Osteoblast (primary cell): ENCODE results near the gene LXN. TPM values are rescaled to one million over a fixed set of nuclear protein-coding genes. Genes with fewer than 3 reads are reported as not detected.

Experiments
- DNase-seq: peaks from one replicate; pipeline ENCODE4 v3.0.0; 2011; ENCODE audit warnings: low spot score, mixed read lengths; ENCODE audit not compliant: insufficient read length; ENCODE audit errors: missing footprints
- H2AFZ ChIP-seq: 2 replicates; pipeline ENCODE4 v1.6.0; 2011; ENCODE audit warnings: mild to moderate bottlenecking, low read length
- H3K27ac ChIP-seq: 2 replicates; pipeline ENCODE4 v1.5.1; 2011; ENCODE audit warnings: mild to moderate bottlenecking, low read depth, low read length, moderate library complexity
- H3K27me3 ChIP-seq: 2 replicates; pipeline ENCODE4 v1.6.0; 2012; ENCODE audit warnings: mild to moderate bottlenecking, control low read depth, inconsistent platforms, low read length, moderate library complexity; ENCODE audit not compliant: insufficient read depth
- H3K36me3 ChIP-seq: 2 replicates; pipeline ENCODE4 v1.5.1; 2011; ENCODE audit warnings: mild to moderate bottlenecking, low read length, control low read depth, moderate library complexity; ENCODE audit not compliant: insufficient read depth
- H3K4me1 ChIP-seq: 2 replicates; pipeline ENCODE4 v1.5.1; 2011; ENCODE audit warnings: mild to moderate bottlenecking, low read length, control low read depth, moderate library complexity; ENCODE audit not compliant: insufficient read depth
- H3K4me2 ChIP-seq: 2 replicates; pipeline ENCODE4 v1.6.0; 2011; ENCODE audit warnings: mild to moderate bottlenecking, low read length; ENCODE audit not compliant: insufficient read depth
- H3K4me3 ChIP-seq: fragments of 200-600 bp; sonication (generic); 3 replicates; pipeline ENCODE4 v1.5.1; 2012; ENCODE audit warnings: mild to moderate bottlenecking, low read length, inconsistent platforms; ENCODE audit not compliant: insufficient read depth
- H3K79me2 ChIP-seq: 2 replicates; pipeline ENCODE4 v1.6.0; 2012; ENCODE audit warnings: mild to moderate bottlenecking, low read length, control low read depth, inconsistent platforms; ENCODE audit not compliant: insufficient read depth
- H3K9me3 ChIP-seq: 2 replicates; pipeline ENCODE4 v1.5.1; 2011; ENCODE audit warnings: low read depth, low read length, control low read depth
- H4K20me1 ChIP-seq: 2 replicates; pipeline ENCODE4 v1.6.0; 2012; ENCODE audit warnings: mild to moderate bottlenecking, low read length, control low read depth; ENCODE audit not compliant: insufficient read depth
- total RNA-seq: library from RNA; depleted of rRNA; stranded (reverse); fragments of >200 nt; gene quantifications from 2 replicates; pipeline ENCODE4 v1.2.3, GENCODE V29; 2012
- TF ChIP-seq, protein P1 (sequence below): IDR thresholded peaks from 2 replicates; pipeline ENCODE4 v1.5.1; 2011; ENCODE audit warnings: mild to moderate bottlenecking, low read depth, low read length, moderate library complexity; ENCODE audit errors: extremely low read depth

Gene LXN
- total RNA-seq, 1 donor = 114 TPM

DNA sequence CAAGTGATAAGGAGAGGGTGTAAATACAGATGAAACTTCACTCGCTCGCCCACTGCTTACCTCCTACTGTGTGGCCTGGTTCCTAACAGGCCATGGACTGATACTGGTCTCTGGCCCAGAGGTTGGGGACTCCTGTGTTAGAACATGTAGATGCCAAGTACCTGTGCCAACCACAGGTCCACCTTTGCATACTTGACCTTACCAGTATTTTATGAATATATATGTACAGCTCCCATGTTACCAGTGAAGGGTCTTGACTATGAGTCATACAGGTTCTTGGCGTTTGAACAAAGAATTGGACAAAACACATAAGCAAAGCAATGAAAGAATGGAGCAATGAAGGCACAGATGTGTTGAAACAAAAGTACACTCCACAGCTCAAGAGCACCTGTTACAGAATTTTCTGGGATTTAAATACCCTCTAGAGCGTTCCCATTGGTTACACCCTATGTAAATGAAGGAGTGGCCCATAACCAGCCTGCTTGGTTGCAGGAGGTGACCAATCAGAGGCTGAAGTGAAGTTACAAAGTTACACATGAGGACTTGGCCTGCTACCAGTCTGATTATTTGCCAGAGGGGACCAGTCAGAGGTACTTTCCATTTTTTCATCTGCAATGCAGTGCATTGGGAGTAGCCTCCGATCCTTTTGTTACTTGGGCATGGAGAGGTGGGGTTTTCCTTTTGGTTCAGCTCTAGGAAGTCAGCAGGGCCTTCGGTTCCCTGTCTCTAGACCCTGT is 29.8 kb downstream of the LXN start:
- H3K4me1 ChIP-seq = peaks cover 9% of the 10 kb centered on the region
- no peaks in the 10 kb centered on the region for H4K20me1 ChIP-seq
- no peak overlapping the region for H3K4me2 ChIP-seq
- peaks cover 12% of the 10 kb centered on the region for H3K36me3 ChIP-seq
- TF ChIP-seq, protein P1, sequence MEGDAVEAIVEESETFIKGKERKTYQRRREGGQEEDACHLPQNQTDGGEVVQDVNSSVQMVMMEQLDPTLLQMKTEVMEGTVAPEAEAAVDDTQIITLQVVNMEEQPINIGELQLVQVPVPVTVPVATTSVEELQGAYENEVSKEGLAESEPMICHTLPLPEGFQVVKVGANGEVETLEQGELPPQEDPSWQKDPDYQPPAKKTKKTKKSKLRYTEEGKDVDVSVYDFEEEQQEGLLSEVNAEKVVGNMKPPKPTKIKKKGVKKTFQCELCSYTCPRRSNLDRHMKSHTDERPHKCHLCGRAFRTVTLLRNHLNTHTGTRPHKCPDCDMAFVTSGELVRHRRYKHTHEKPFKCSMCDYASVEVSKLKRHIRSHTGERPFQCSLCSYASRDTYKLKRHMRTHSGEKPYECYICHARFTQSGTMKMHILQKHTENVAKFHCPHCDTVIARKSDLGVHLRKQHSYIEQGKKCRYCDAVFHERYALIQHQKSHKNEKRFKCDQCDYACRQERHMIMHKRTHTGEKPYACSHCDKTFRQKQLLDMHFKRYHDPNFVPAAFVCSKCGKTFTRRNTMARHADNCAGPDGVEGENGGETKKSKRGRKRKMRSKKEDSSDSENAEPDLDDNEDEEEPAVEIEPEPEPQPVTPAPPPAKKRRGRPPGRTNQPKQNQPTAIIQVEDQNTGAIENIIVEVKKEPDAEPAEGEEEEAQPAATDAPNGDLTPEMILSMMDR = no peak
- no peaks in the 10 kb centered on the region for H3K9me3 ChIP-seq
- no peaks in the 10 kb centered on the region for H3K27me3 ChIP-seq
- H3K27ac ChIP-seq = no peak overlapping the region
- H2AFZ ChIP-seq = no peak overlapping the region
- H3K4me3 ChIP-seq = no peak overlapping the region
- DNase-seq = no peak
- peaks cover 30% of the 10 kb centered on the region for H3K79me2 ChIP-seq

DNA sequence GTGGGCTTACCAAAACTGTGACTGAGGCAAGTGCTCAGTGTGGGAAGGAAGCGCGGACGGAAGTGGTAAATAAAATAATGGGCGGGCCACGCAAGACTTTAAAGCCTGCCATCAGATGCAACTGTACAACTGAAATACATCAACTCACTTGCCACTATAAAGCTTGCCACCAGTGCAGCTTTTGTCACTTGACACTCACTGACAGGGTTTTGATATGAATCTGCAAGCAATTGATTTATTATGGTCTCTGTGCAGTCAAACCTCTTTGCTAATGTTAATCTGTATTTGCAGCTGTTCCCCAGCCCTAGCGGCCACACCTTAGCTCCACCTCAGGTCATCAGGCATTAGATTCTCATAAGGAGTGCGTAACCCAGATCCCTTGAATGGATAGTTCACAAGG is 30.4 kb downstream of the LXN start:
- TF ChIP-seq, protein P1 = no peak
- no peak overlapping the region for H3K4me3 ChIP-seq
- H3K79me2 ChIP-seq = peaks cover 24% of the 10 kb centered on the region
- no peak overlapping the region for H3K27ac ChIP-seq
- H3K36me3 ChIP-seq = peaks cover 6% of the 10 kb centered on the region
- H3K9me3 ChIP-seq = no peaks in the 10 kb centered on the region
- no peaks in the 10 kb centered on the region for H4K20me1 ChIP-seq
- no peak overlapping the region for H3K4me2 ChIP-seq
- peaks cover 9% of the 10 kb centered on the region for H3K4me1 ChIP-seq
- no peak overlapping the region for H2AFZ ChIP-seq
- no peak for DNase-seq
- H3K27me3 ChIP-seq = no peaks in the 10 kb centered on the region

DNA sequence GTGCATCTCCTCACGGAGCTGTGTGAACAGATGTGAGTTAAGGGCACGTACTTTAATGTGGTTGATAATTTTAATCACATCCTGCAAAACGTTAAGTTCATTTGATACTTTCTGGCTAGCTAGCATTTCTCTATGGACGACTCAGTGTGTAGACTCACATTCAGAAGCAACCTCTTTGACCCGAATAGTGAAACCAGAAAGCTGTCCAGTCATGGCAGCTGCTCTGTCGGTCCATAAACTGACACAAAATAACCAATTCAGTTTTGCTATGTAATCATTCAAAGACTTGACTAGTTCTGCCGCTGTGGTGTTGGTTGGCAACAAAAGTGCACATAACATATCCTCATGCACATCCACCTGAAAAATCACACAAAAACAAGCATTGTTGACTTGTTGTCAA is 31.8 kb downstream of the LXN start:
- H3K27me3 ChIP-seq = no peaks in the 10 kb centered on the region
- no peaks in the 10 kb centered on the region for H3K9me3 ChIP-seq
- TF ChIP-seq, protein P1 = no peak
- H3K4me2 ChIP-seq = no peak overlapping the region
- H3K36me3 ChIP-seq = no peaks in the 10 kb centered on the region
- H2AFZ ChIP-seq = no peak overlapping the region
- H3K79me2 ChIP-seq = peaks cover 12% of the 10 kb centered on the region
- no peaks in the 10 kb centered on the region for H4K20me1 ChIP-seq
- H3K27ac ChIP-seq = no peak overlapping the region
- H3K4me1 ChIP-seq = peaks cover 9% of the 10 kb centered on the region
- no peak overlapping the region for H3K4me3 ChIP-seq
- no peak for DNase-seq

DNA sequence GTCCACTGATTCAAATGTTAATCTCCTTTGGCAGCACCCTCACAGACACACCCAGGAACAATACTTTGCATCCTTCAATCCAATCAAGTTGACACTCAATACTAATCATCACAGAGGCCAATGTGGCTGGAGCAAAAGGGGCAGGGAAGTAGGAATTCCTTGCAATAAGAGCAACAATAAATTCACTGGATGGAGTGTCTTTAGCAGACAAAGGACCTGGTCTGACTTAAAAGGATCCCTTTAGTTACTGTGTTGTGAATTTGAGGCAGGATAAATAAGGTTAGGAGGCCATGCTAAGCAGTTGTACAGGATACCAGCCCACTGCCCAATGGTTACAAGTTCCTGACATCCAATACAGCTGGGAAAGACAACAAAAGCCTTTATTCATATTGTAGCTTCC is 40.5 kb downstream of the LXN start:
- Histone ChIP-seq H3K27me3 (peaks cover 4% of the 10 kb centered on the region), H3K27ac (no peak overlapping the region), H3K9me3 (no peaks in the 10 kb centered on the region), H3K36me3 (no peaks in the 10 kb centered on the region), H4K20me1 (no peaks in the 10 kb centered on the region), H3K4me1 (no peaks in the 10 kb centered on the region), H3K4me3 (no peak overlapping the region), H3K79me2 (no peaks in the 10 kb centered on the region), H3K4me2 (no peak overlapping the region), H2AFZ (no peak overlapping the region)
- no peak for DNase-seq
- TF ChIP-seq, protein P1 = no peak
